ENCODE results near the gene WWTR1. TPM values are rescaled to one million over a fixed set of nuclear protein-coding genes. Genes with fewer than 3 reads are reported as not detected.

Gene WWTR1
- total and polyA plus RNA-seq, 2 donors (not counting 3 experiments of a cell fraction or from before 2014, with no cell fraction given) = 210 to 341 TPM

DNA sequence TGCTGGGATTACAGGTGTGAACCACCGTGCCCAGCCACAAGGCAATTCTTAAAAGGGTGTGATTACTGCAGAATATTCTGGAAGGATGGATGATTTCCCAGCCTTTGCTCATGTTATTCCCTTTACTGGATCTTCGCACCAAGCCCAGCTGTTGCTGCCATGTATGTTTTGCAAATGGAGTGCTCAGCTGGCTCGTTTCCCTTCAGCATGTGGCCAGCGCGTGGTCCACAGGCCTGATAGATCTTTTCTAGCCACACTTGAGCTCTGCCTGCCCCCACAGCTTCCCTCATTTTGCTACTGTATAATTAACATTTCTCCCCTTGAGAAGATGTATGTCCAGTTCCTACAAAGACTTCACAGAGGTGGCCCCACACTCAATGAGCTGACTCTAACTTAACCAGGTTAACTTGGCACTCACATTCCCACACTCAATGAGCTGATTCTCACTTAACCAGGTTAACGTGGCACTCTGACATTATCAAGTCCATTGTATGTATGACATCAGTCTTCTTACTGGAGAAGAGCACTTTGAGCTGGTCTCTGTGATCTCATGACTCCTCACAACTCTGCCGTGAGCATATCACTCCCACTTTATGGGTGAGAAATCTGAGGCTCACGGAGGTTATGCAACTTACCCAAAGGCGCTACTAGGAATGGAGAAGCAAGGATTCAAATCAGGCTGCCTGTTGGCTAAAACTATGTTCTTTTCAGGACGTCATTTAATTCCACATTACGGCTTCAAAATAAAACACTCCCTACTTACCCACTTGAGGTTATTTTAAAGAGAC lies 134.1 kb downstream of the WWTR1 start:
- Histone ChIP-seq H3K79me2 (ENCODE audit: control insufficient read depth, insufficient read depth, low read length) (peaks cover 42% of the 10 kb centered on the region), H3K9me3 (replicated peaks; ENCODE audit: control insufficient read depth, insufficient read depth, low read length) (no peaks in the 10 kb centered on the region), H2AFZ (ENCODE audit: low read depth, low read length) (no peak overlapping the region), H3K36me3 (ENCODE audit: control insufficient read depth in 2 of 2, extremely low read depth in 1 of 2, insufficient read depth in 2 of 2, low read length in 2 of 2) (peaks cover 37 to 43% of the 10 kb centered on the region in 2 experiments), H3K4me2 (ENCODE audit: insufficient read depth, low read length) (no peak overlapping the region), H4K20me1 (replicated peaks; ENCODE audit: control insufficient read depth, extremely low read depth, insufficient read depth, low read length) (no peaks in the 10 kb centered on the region), H3K9ac (replicated peaks; ENCODE audit: extremely low read depth, insufficient read depth, low read length) (no peak overlapping the region), H3K27ac (ENCODE audit: insufficient read depth, low read depth, low read length) (no peak overlapping the region), H3K27me3 (ENCODE audit: control insufficient read depth in 2 of 2, insufficient read depth in 2 of 2, low read length in 2 of 2) (no peaks in the 10 kb centered on the region), H3K4me1 (ENCODE audit: control insufficient read depth, extremely low read depth, insufficient read depth, low read length) (peaks cover 19% of the 10 kb centered on the region), H3K4me3 (replicated peaks in 1 of 3; ENCODE audit: insufficient read depth in 1 of 3, low read depth in 1 of 3, low read length in 3 of 3) (no peak overlapping the region), H3K9me1 (replicated peaks; ENCODE audit: control insufficient read depth, extremely low read depth, insufficient read depth, low read length) (no peaks in the 10 kb centered on the region)
- DNase-seq (ENCODE audit: low read depth, low spot score) = no peak
- intact Hi-C loops (cut with micrococcal nuclease) (no loop called here), dilution Hi-C loops (cut with MboI; ENCODE audit: extremely low pct_ligation_motif_present, low sequenced_read_pairs) (loop anchor here (25.0 kb wide), 1 partner anchor 214 kb away; no protein-coding TSS in a partner anchor)
- CTCF ChIA-PET = interaction anchor here (0.8 to 1.7 kb wide), 9 partner anchors 9 to 285 kb away, joined by 3 to 8 read pairs (median 3); no protein-coding TSS in a partner anchor
- POLR2A ChIA-PET = no interaction called here
- TF ChIP-seq EZH2 (IDR thresholded peaks at IDR 0.05; ENCODE audit: borderline replicate concordance, low read depth, low read length, severe bottlenecking) = no peak
- peak; percentile 57 for FAIRE-seq
- no TSS peak for BruUV-seq (replicated peaks)

DNA sequence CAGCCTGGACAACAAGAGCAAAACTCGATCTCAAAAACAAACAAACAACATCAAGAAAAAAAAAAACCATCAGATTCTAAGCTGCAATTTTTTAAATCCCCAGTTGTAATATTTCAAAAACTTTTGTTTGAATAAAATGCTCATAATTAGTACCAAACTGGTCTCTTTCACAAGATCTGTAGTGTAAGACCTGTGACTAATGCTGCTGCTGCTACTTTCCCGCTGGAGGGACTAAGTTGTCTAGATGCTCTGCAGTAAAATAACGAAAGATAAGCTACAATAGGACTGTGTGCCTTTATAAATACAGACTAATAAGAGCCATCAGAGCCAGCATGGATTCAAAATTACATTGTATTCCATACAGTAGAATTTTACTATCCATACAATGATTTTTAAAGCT lies 137.9 kb downstream of the WWTR1 start:
- H3K4me1 ChIP-seq (ENCODE audit: control insufficient read depth, extremely low read depth, insufficient read depth, low read length) = no peaks in the 10 kb centered on the region
- no peak overlapping the region for H3K4me2 ChIP-seq (ENCODE audit: insufficient read depth, low read length)
- no peak overlapping the region for H2AFZ ChIP-seq (ENCODE audit: low read depth, low read length)
- no peaks in the 10 kb centered on the region for H3K27me3 ChIP-seq (ENCODE audit: control insufficient read depth in 2 of 2, insufficient read depth in 2 of 2, low read length in 2 of 2)
- TF ChIP-seq POLR2AphosphoS5 (IDR thresholded peaks at IDR 0.05; ENCODE audit: insufficient read depth, low read depth, low read length) = no peak
- no TSS peak for BruUV-seq (replicated peaks)
- peaks cover 15% of the 10 kb centered on the region for H3K79me2 ChIP-seq (ENCODE audit: control insufficient read depth, insufficient read depth, low read length)
- dilution Hi-C loops (cut with MboI; ENCODE audit: extremely low pct_ligation_motif_present, low sequenced_read_pairs) = loop anchor here (25.0 kb wide), 1 partner anchor 217 kb away; no protein-coding TSS in a partner anchor
- no peaks in the 10 kb centered on the region for H4K20me1 ChIP-seq (replicated peaks; ENCODE audit: control insufficient read depth, extremely low read depth, insufficient read depth, low read length)
- no peaks in the 10 kb centered on the region for H3K9me3 ChIP-seq (replicated peaks; ENCODE audit: control insufficient read depth, insufficient read depth, low read length)
- H3K4me3 ChIP-seq (replicated peaks in 1 of 3; ENCODE audit: insufficient read depth in 1 of 3, low read depth in 1 of 3, low read length in 3 of 3) = no peak overlapping the region
- H3K9me1 ChIP-seq (replicated peaks; ENCODE audit: control insufficient read depth, extremely low read depth, insufficient read depth, low read length) = no peaks in the 10 kb centered on the region
- intact Hi-C loops (cut with micrococcal nuclease) = no loop called here
- ChIA-PET POLR2A (no interaction called here), CTCF (interaction anchor here (0.9 to 1.3 kb wide), 3 partner anchors 197 to 251 kb away, joined by 3 to 5 read pairs (median 4); no protein-coding TSS in a partner anchor)
- no peak overlapping the region for H3K9ac ChIP-seq (replicated peaks; ENCODE audit: extremely low read depth, insufficient read depth, low read length)
- DNase-seq (ENCODE audit: low read depth, low spot score) = no peak
- no peak for FAIRE-seq
- H3K36me3 ChIP-seq (ENCODE audit: control insufficient read depth in 2 of 2, extremely low read depth in 1 of 2, insufficient read depth in 2 of 2, low read length in 2 of 2) = peaks cover 31 to 46% of the 10 kb centered on the region in 2 experiments
- no peak overlapping the region for H3K27ac ChIP-seq (ENCODE audit: insufficient read depth, low read depth, low read length)
